ENCODE results near the gene DISC1.
"Not testable (repeated sequence)": the region's sequence is repeated elsewhere in the genome, so short reads cannot be mapped to it uniquely, and the experiment has no call there.

Gene DISC1

GRCh38 chr1:231887166-231887565 is 260.6 kb downstream of the DISC1 start:
- no peak for DNase-seq (ENCODE audit: low read depth in 2 of 2)

GRCh38 chr1:231887866-231888265 is 261.3 kb downstream of the DISC1 start:
- DNase-seq (ENCODE audit: low read depth in 2 of 2) = no peak

- no peak for DNase-seq (ENCODE audit: low read depth in 2 of 2)
These were observed 264.2 kb downstream of the DISC1 start for GRCh38 chr1:231890791-231891190.

DNA sequence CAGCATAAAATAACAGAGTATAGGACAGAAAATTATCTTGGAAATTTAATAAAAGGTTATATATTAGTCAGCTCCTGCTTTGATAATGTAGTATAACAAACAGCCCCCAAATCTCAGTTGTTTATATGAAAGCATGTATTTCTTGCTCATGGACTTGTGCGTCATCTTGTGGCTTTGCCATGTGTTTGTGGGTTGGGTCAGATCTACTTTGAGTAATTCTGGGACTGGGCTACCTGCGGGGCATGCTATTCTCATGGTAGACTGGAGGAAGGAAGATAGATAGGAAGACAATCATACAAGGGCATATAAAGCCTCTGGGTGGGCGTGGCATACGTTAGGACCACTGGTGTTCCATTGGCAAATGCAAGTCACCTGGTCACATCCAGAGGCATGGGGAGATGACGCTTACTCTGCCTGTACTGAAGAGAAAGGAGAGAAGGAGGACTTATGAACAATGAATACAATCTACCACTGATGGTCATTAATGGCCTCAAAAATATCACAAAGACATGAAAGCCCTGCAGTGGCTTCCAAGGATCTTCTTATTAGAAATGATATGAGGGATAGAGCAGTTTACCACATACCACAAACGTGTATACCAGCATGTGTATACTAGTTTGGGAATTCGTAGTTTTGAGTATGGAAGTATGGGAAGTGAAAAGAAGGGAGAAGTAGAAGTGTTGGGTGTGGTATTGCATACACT is 267.0 kb downstream of the DISC1 start:
- DNase-seq (ENCODE audit: low read depth in 2 of 2) = no peak

DNA sequence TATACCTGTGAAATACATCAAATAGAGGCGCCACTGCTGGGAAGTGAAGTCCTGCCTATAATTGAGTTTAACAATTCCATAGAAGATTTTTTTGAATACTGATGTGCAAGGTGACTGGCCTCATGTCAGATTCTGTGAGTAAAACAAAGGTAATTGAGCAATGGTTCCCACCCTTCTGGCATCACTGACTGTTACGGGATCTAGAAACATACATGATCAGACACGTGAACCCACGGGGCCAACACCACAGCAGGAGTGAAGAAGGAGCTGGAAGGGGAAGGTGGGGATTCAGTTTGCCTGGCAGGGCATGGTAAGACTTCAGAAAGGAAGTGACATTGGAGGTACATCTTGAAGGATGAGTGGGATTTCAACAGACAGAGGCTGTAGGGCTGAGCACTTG is 270.2 kb downstream of the DISC1 start:
- no peak for DNase-seq (ENCODE audit: low read depth in 2 of 2)

DNA sequence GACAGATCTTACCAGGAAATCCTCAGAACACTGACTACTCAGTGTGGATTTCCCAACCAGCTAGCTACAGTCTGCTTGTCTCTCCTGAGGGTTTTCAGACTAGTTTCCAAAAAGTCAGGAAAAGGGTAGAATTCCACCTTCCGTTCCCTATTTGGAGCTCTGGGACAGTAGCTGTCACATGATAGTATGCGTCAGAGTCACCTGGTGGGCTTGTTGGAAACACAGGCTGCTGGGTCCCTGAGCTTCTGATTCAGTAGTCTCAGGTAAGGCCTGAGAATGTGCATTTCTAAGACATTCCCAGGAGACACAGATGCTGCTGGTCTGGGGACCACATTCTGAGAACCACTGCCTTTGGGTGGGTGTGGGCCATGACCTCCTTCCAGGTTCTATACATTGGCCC is 272.5 kb downstream of the DISC1 start:
- DNase-seq (ENCODE audit: low read depth in 2 of 2) = no peak

DNA sequence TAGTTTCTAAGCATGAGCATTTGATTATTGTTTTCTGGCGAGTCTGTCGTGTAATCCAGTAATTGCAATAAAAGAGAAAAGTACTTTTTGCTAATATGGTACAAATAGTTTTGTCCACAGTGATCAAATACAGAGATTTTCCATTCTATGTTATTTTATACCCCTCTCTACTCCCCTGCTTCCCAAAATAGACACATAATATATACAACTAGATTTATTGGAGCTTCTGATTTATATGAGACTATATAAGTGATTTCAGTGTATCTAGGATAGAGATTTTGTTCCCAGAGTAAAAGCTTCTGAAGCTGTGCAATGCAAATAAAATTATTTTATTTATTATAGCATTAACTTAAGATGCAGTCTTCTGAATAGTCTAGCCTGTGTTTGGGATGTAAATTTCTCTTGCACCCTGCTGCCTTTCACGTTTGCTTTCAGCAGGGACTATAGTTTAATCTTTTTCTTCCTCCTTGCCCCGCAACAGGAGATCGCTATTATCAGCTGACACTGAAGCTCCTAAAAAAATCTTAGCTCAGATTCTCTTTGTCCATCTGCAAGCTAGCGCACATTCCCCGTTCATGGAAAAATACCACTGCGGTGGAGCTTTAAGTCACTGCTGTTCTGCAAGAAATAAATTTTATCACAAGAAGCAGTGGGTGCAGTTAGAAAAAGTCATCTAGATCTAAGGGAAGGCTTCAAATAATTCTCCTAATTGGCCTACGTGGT is 273.3 kb downstream of the DISC1 start:
- DNase-seq (ENCODE audit: low read depth in 2 of 2) = no peak

GRCh38 chr1:231903586-231904081 is 277.0 kb downstream of the DISC1 start:
- DNase-seq (ENCODE audit: low read depth in 2 of 2) = no peak

DNA sequence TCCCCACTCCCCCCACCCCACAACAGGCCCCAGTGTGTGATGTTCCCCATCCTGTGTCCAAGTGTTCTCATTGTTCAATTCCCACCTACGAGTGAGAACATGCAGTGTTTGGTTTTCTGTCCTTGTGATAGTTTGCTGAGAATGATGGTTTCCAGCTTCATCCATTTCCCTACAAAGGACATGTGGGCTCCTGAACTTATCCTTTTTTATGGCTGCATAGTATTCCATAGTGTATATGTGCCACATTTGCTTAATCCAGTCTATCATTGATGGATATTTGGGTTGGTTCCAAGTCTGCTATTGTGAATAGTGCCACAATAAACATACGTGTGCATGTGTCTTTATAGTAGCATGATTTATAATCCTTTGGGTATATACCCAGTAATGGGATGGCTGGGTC is 280.7 kb downstream of the DISC1 start:
- not testable (repeated sequence) for DNase-seq (ENCODE audit: low read depth in 2 of 2)

DNA sequence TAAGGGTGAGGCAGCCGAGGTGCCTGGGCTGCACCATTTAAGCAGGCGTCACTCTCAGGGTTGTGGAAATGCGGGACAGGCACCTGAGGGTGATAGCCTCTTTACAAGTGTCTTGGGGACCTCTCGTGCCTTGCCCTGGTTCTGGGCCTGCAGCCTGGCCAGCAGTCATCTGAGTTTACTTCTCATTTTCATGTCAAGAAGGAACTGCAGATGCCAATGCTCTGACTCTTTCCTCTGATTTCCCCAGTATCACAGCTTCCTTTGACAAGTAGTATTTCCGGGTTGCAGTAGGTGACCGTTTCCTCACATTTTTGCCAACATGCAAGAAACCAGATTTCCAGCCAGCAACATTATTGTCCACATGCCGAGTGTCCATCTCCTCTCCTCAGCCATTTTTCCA is 286.9 kb downstream of the DISC1 start:
- no peak for DNase-seq (ENCODE audit: low read depth in 2 of 2)

GRCh38 chr1:231918239-231919015 is 291.8 kb downstream of the DISC1 start:
- no peak for DNase-seq (ENCODE audit: low read depth in 2 of 2)

- no peak for DNase-seq (ENCODE audit: low read depth in 2 of 2)
These were observed 292.8 kb downstream of the DISC1 start for GRCh38 chr1:231919239-231919885.

GRCh38 chr1:231919886-231920285 is 293.3 kb downstream of the DISC1 start:
- DNase-seq (ENCODE audit: low read depth in 2 of 2) = no peak

- no peak for DNase-seq (ENCODE audit: low read depth in 2 of 2)
These were observed 295.2 kb downstream of the DISC1 start for GRCh38 chr1:231921646-231922345.

- no peak for DNase-seq (ENCODE audit: low read depth in 2 of 2)
These were observed 297.0 kb downstream of the DISC1 start for GRCh38 chr1:231923491-231924041.

DNA sequence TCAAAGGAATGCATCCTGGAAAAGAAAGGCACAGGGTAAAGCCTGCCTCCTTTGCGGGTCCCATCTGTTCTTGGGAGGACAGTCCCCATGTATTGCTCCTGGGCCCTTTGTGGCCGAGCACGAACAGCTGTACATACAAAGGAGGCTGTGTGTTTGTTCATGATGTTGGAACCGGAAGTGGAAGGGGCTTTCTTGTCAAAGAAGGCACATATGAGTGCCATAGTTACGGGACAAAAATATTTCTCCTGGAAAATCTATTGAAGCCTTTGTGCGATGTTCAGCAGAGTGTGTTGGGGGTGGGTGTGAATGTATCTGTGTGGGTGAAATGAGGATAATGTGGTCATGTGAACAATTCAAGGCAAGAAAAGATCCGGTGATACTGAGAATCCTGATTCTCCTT is 297.6 kb downstream of the DISC1 start:
- DNase-seq (ENCODE audit: low read depth in 2 of 2) = no peak

- no peak for DNase-seq (ENCODE audit: low read depth in 2 of 2)
These were observed 299.3 kb downstream of the DISC1 start for GRCh38 chr1:231925864-231926263.

- no peak for DNase-seq (ENCODE audit: low read depth in 2 of 2)
These were observed 299.8 kb downstream of the DISC1 start for GRCh38 chr1:231926340-231926739.

- no peak for DNase-seq (ENCODE audit: low read depth in 2 of 2)
These were observed 300.3 kb downstream of the DISC1 start for GRCh38 chr1:231926933-231927332.

DNA sequence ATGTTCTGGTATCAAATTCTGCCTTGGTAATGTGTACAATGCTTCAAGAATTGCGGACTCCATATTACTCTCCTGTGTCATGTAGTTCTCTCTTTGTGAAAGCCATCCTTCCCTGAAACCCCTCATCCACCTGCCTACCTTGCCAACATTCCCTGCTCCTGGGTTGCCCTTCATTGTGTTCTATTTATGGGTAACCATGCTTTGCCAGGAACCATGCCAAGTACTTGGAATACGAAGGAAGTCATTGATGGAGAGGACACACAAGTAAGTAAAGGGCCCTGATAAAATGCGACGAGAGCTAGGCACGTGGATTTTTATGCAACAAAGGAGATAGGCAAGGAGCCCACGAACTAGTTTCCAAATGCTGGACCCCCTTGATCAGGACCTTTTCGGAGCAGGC is 300.8 kb downstream of the DISC1 start:
- DNase-seq (ENCODE audit: low read depth in 2 of 2) = no peak

DNA sequence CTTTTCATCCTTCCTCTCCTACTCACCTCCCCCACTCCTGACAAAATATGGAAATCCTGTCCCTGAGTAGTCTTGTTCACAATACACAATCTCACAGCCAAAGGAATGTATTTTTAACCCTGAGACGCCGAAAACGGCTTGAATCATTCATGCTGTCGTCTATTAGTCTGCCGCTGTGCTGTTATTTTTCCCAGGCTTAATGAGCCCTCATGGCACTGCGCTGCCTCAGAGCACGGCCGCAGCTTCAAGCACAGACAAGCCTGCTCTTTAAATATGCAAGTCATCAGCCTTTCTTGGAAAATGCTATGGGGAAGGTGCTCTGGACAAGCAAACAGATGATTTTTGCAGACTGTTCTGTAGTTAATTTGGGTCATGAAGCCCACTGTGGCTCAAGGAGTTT is 302.7 kb downstream of the DISC1 start:
- no peak for DNase-seq (ENCODE audit: low read depth in 2 of 2)

All from stimulated activated CD4-positive, alpha-beta T cell treated with anti-CD3 and anti-CD28 coated beads, Interleukin-12 subunit alpha, Interleukin-12 subunit beta, amount 100 ng/mL, for 24 hours (primary cell).